Ishikawa (cell line): ENCODE data around the gene CERS3.

Source experiments
- CEBPB ChIP-seq: IDR thresholded peaks from 2 replicates; pipeline ENCODE4 v1.6.1; 2012
- CREB1 ChIP-seq: IDR thresholded peaks from 2 replicates; pipeline ENCODE4 v1.6.1; 2012; ENCODE audit warnings: low read depth
- EGR1 ChIP-seq: IDR thresholded peaks from 2 replicates; pipeline ENCODE4 v1.6.1; 2012
- EP300 ChIP-seq: IDR thresholded peaks from 2 replicates; pipeline ENCODE4 v1.6.1; 2012; ENCODE audit warnings: borderline replicate concordance
- FOXM1 ChIP-seq: IDR thresholded peaks from 2 replicates; pipeline ENCODE4 v1.6.1; 2012; ENCODE audit warnings: low read depth, borderline replicate concordance
- NFIC ChIP-seq: IDR thresholded peaks from 2 replicates; pipeline ENCODE4 v1.6.1; 2012
- RAD21 ChIP-seq: IDR thresholded peaks from 2 replicates; pipeline ENCODE4 v1.6.1; 2012; ENCODE audit warnings: low read depth
- REST ChIP-seq: IDR thresholded peaks from 2 replicates; pipeline ENCODE4 v1.6.1; 2012; ENCODE audit warnings: low read depth, mild to moderate bottlenecking
- TAF1 ChIP-seq: IDR thresholded peaks from 2 replicates; pipeline ENCODE4 v1.6.1; 2012; ENCODE audit warnings: low read depth, mild to moderate bottlenecking
- TCF12 ChIP-seq: IDR thresholded peaks from 2 replicates; pipeline ENCODE4 v1.6.1; 2012; ENCODE audit warnings: low read depth
- TEAD4 ChIP-seq: IDR thresholded peaks from 2 replicates; pipeline ENCODE4 v1.6.1; 2012
- YY1 ChIP-seq: IDR thresholded peaks from 2 replicates; pipeline ENCODE4 v1.6.1; 2012; ENCODE audit warnings: low read depth
- ZBTB7A ChIP-seq: IDR thresholded peaks from 2 replicates; pipeline ENCODE4 v1.6.1; 2012; ENCODE audit warnings: low read depth
- TF ChIP-seq, protein P1 (sequence below): IDR thresholded peaks from 2 replicates; pipeline ENCODE4 v1.6.1; 2012
- TF ChIP-seq, protein P2 (sequence below): IDR thresholded peaks from 2 replicates; pipeline ENCODE4 v1.6.1; 2012

CERS3 gene

GRCh38 chr15:100426937-100427336 lies 101.8 kb downstream of the CERS3 start:
- TF ChIP-seq YY1 = no peak
- TF ChIP-seq ZBTB7A = no peak
- peak; percentile 44; the same call in 1 of the 2 replicates for TF ChIP-seq REST

DNA sequence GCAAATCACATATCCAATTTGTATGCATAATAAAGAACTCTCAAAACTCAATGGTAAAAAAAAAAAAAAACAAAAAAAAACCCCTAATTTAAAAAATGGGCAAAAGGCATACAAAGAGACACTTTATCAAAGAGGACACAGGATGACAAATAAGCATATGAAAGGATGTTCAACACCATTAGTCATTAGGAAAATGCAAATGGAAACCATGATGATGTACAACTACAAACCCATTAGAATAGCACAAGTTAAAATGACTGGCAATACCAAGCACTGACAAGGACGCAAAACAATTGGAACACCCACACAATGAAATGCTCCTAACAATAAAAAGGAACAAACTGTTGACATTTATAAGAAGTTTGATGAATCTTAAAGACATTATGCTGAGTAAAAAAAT lies 123.6 kb downstream of the CERS3 start:
- TF ChIP-seq NFIC = no peak
- TF ChIP-seq, protein P1, sequence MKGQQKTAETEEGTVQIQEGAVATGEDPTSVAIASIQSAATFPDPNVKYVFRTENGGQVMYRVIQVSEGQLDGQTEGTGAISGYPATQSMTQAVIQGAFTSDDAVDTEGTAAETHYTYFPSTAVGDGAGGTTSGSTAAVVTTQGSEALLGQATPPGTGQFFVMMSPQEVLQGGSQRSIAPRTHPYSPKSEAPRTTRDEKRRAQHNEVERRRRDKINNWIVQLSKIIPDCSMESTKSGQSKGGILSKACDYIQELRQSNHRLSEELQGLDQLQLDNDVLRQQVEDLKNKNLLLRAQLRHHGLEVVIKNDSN = no peak
- no peak for TF ChIP-seq CEBPB
- no peak for TF ChIP-seq FOXM1
- no peak for TF ChIP-seq TEAD4
- no peak for TF ChIP-seq ZBTB7A
- no peak for TF ChIP-seq YY1

- TF ChIP-seq CEBPB (no peak), TAF1 (no peak), REST (no peak), EGR1 (no peak), CREB1 (no peak)
- TF ChIP-seq, protein P2, sequence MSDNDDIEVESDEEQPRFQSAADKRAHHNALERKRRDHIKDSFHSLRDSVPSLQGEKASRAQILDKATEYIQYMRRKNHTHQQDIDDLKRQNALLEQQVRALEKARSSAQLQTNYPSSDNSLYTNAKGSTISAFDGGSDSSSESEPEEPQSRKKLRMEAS = no peak
Observed at GRCh38 chr15:100400996-100401395, 127.8 kb downstream of the CERS3 start.

GRCh38 chr15:100394736-100395440 lies 133.9 kb downstream of the CERS3 start:
- TF ChIP-seq CEBPB (no peak), TAF1 (no peak), TCF12 (no peak), NFIC (no peak), EGR1 (no peak), FOXM1 (no peak), REST (no peak), CREB1 (no peak), EP300 (no peak), TEAD4 (no peak), RAD21 (no peak), YY1 (no peak), ZBTB7A (no peak)
- TF ChIP-seq, protein P2 = no peak
- TF ChIP-seq, protein P1 = no peak

GRCh38 chr15:100393008-100393407 lies 135.7 kb downstream of the CERS3 start:
- TF ChIP-seq REST (peak; percentile 78), ZBTB7A (no peak), FOXM1 (no peak)
